Posterior vena cava (tissue), 2 donors: Measurements from ENCODE around the gene ESR1. TPM values are rescaled to one million over a fixed set of nuclear protein-coding genes. Genes with fewer than 3 reads are reported as not detected.
"Not testable (repeated sequence)": the region's sequence is repeated elsewhere in the genome, so short reads cannot be mapped to it uniquely, and the experiment has no call there.

Experiments used
- DNase-seq: peaks from one replicate; pipeline ENCODE4 v3.0.0-alpha.2; 2020; ENCODE audit warnings: low spot score
- intact Hi-C, 2 donors: fragments of 100-400 bp; cut with DNase I; formaldehyde crosslinking; loops; one replicate each; pipeline versions ENCODE4 v1.14.1 to v1.14.2; 2022 to 2023
- total RNA-seq, 2 donors: library from RNA; stranded (reverse); fragmentation: NEBNext Ultra II Directional; extraction: Animal tissue kit (Norgen Biotek cat#: 25700); gene quantifications; one replicate each; pipeline ENCODE4 v1.2.1, GENCODE V29; 2021
- donor health status: DM: yes; HTN: yes; CAD: no.
- donor health status: DM: yes; HTN: yes; CAD: no.

ESR1 gene
- total RNA-seq, 2 donors from 2014 or later = 9.4 to 11.6 TPM

GRCh38 chr6:151958332-151958731, 150.8 kb downstream of the ESR1 start:
- DNase-seq = no peak
- intact Hi-C loops = no loop called here

GRCh38 chr6:151959086-151959485, 151.6 kb downstream of the ESR1 start:
- intact Hi-C loops = no loop called here
- DNase-seq = no peak

GRCh38 chr6:151961809-151962208, 154.3 kb downstream of the ESR1 start:
- DNase-seq = no peak
- intact Hi-C loops = no loop called here

GRCh38 chr6:151962246-151962846, 154.9 kb downstream of the ESR1 start:
- intact Hi-C loops = no loop called here
- no peak for DNase-seq

- no peak for DNase-seq
- intact Hi-C loops = no loop called here
Measured at GRCh38 chr6:151963001-151963400, 155.5 kb downstream of the ESR1 start.

GRCh38 chr6:151964412-151964811, 156.9 kb downstream of the ESR1 start:
- DNase-seq, intact Hi-C loops: not testable (repeated sequence)

GRCh38 chr6:151974061-151974617, 166.7 kb downstream of the ESR1 start:
- intact Hi-C loops = no loop called here
- DNase-seq = no peak

GRCh38 chr6:151975795-151976194, 168.3 kb downstream of the ESR1 start:
- intact Hi-C loops = no loop called here

GRCh38 chr6:151988199-151988598, 180.7 kb downstream of the ESR1 start:
- DNase-seq, intact Hi-C loops: not testable (repeated sequence)

More at GRCh38 chr6:151975795-151976194, 168.3 kb downstream of the ESR1 start:
- DNase-seq = no peak

- intact Hi-C loops = no loop called here
- DNase-seq = no peak
Measured at GRCh38 chr6:151992091-151992490, 184.6 kb downstream of the ESR1 start.

GRCh38 chr6:151993364-151993763, 185.9 kb downstream of the ESR1 start:
- intact Hi-C loops = no loop called here
- DNase-seq = no peak

- intact Hi-C loops = no loop called here
- no peak for DNase-seq
Measured at GRCh38 chr6:151998784-151999183, 191.3 kb downstream of the ESR1 start.

- DNase-seq = no peak
- intact Hi-C loops = no loop called here
Measured at GRCh38 chr6:151999194-151999593, 191.7 kb downstream of the ESR1 start.

GRCh38 chr6:152001408-152001807, 193.9 kb downstream of the ESR1 start:
- intact Hi-C loops = no loop called here
- no peak for DNase-seq

- no peak for DNase-seq
- intact Hi-C loops = no loop called here
Measured at GRCh38 chr6:152002306-152002705, 194.8 kb downstream of the ESR1 start.

- no peak for DNase-seq
- intact Hi-C loops = no loop called here
Measured at GRCh38 chr6:152004036-152004566, 196.6 kb downstream of the ESR1 start.

GRCh38 chr6:152004896-152005295, 197.4 kb downstream of the ESR1 start:
- intact Hi-C loops = no loop called here
- no peak for DNase-seq

GRCh38 chr6:152008779-152009178, 201.3 kb downstream of the ESR1 start:
- intact Hi-C loops = no loop called here
- DNase-seq = no peak

- intact Hi-C loops = no loop called here
- no peak for DNase-seq
Measured at GRCh38 chr6:152012227-152012626, 204.7 kb downstream of the ESR1 start.

GRCh38 chr6:152018876-152019275, 211.4 kb downstream of the ESR1 start:
- DNase-seq = no peak
- intact Hi-C loops = no loop called here

- intact Hi-C loops = no loop called here
- DNase-seq = no peak
Measured at GRCh38 chr6:152022303-152022702, 214.8 kb downstream of the ESR1 start.
